PC-9 (cell line): ENCODE measurements around the gene PRR15. TPM values are rescaled to one million over a fixed set of nuclear protein-coding genes. Genes with fewer than 3 reads are reported as not detected.

Experiments
- BruUV-seq: library from RNA; stranded (reverse); fragments of 400-500 nt; replicated peaks from 2 replicates; lab custom pipeline; 2021; lab: Mats Ljungman, UMichigan
- CTCF ChIA-PET: fragments of 300-600 bp; sonication (Branson Sonifier 250); formaldehyde crosslinking; loops from one replicate; lab custom pipeline; 2022; ENCODE audit warnings: antibody characterized with exemption; lab: Charles Lee
- POLR2A ChIA-PET: fragments of 300-600 bp; sonication (Branson Sonifier 250); formaldehyde crosslinking; loops from one replicate; lab custom pipeline; 2022; ENCODE audit warnings: antibody characterized with exemption; ENCODE audit not compliant: unreplicated experiment; lab: Charles Lee
- DNase-seq, 2 experiments: peaks; one replicate each; pipeline versions ENCODE4 v3.0.0 to v3.0.0-alpha.2; 2015 to 2022; ENCODE audit warnings: mixed read lengths in 1 of 2
- H2AFZ ChIP-seq: fragments of 200-600 bp; sonication (generic); 2 replicates; pipeline ENCODE4 v1.8.1; 2017; ENCODE audit warnings: antibody characterized with exemption
- H3F3A ChIP-seq: fragments of 200-600 bp; sonication (generic); 2 replicates; pipeline ENCODE4 v1.8.1; 2017; ENCODE audit warnings: antibody characterized with exemption, mild to moderate bottlenecking, low read depth; ENCODE audit not compliant: insufficient read depth
- H3K27ac ChIP-seq: fragments of 200-600 bp; sonication (generic); 2 replicates; pipeline ENCODE4 v1.6.1; 2016; ENCODE audit warnings: mixed run types
- H3K27me3 ChIP-seq: fragments of 200-600 bp; sonication (generic); 2 replicates; pipeline ENCODE4 v1.6.1; 2016; ENCODE audit warnings: low read depth, mixed run types; ENCODE audit not compliant: insufficient read depth
- H3K36me3 ChIP-seq: fragments of 200-600 bp; sonication (generic); 2 replicates; pipeline ENCODE4 v1.6.1; 2016; ENCODE audit warnings: low read depth, mixed run types
- H3K4me1 ChIP-seq: fragments of 200-600 bp; sonication (generic); replicated peaks from 2 replicates; pipeline ENCODE4 v1.6.1; 2016; ENCODE audit warnings: mixed run types; ENCODE audit not compliant: insufficient read depth
- H3K4me2 ChIP-seq: fragments of 200-600 bp; sonication (generic); 2 replicates; pipeline ENCODE4 v1.6.1; 2017; ENCODE audit warnings: mixed run types
- H3K4me3 ChIP-seq: fragments of 200-600 bp; sonication (generic); 2 replicates; pipeline ENCODE4 v1.6.1; 2016; ENCODE audit warnings: mixed run types
- H3K79me2 ChIP-seq: fragments of 200-600 bp; sonication (generic); 2 replicates; pipeline ENCODE4 v1.6.1; 2017; ENCODE audit warnings: low read depth, mixed run types
- H3K9me2 ChIP-seq: fragments of 200-600 bp; sonication (generic); 2 replicates; pipeline ENCODE4 v1.8.1; 2017; ENCODE audit warnings: mild to moderate bottlenecking; ENCODE audit not compliant: insufficient read depth
- H3K9me3 ChIP-seq: fragments of 200-600 bp; sonication (generic); 2 replicates; pipeline ENCODE4 v1.8.1; 2016; ENCODE audit warnings: low read depth; ENCODE audit not compliant: insufficient read depth
- H4K20me1 ChIP-seq: fragments of 200-600 bp; sonication (generic); 2 replicates; pipeline ENCODE4 v1.8.1; 2017; ENCODE audit not compliant: insufficient read depth
- CTCF ChIP-seq: fragments of 200-600 bp; sonication (generic); conservative IDR thresholded peaks from 2 replicates; pipeline ENCODE4 v1.6.1; 2017; ENCODE audit warnings: mixed run types, antibody characterized with exemption, mild to moderate bottlenecking, moderate library complexity
- EZH2 ChIP-seq: fragments of 200-600 bp; sonication (generic); IDR thresholded peaks from 2 replicates; pipeline ENCODE4 v1.8.0; 2017; ENCODE audit warnings: antibody characterized with exemption, low read depth
- intact Hi-C: fragments of 100-400 bp; cut with micrococcal nuclease; formaldehyde crosslinking; loops from one replicate; pipeline ENCODE4 v1.10.0; 2022; ENCODE audit not compliant: unreplicated experiment
- total RNA-seq: library from RNA; stranded (reverse); gene quantifications from 2 replicates; pipeline ENCODE4 v1.2.3, GENCODE V29; 2021

Gene PRR15
- total RNA-seq, 1 experiment from 2014 or later = 64.9 TPM

GRCh38 chr7:29539471-29539870 lies 24.2 kb upstream of the PRR15 start:
- ChIA-PET CTCF (no interaction called here), POLR2A (no interaction called here)
- Histone ChIP-seq H3K4me3 (no peak overlapping the region), H3K27me3 (no peaks in the 10 kb centered on the region), H3K9me3 (peaks cover 8% of the 10 kb centered on the region), H3K36me3 (0 out of 2 replicates have a peak, but pooled peaks cover 4% of the 10 kb centered on the region), H3K79me2 (peaks cover 19% of the 10 kb centered on the region), H3F3A (no peaks in the 10 kb centered on the region), H3K4me1 (peaks cover 10% of the 10 kb centered on the region), H4K20me1 (no peaks in the 10 kb centered on the region), H2AFZ (no peak overlapping the region), H3K27ac (0 out of 2 replicates have a peak overlapping the region, but pooled peaks have one; percentile 13), H3K9me2 (no peaks in the 10 kb centered on the region), H3K4me2 (no peak overlapping the region)
- TF ChIP-seq CTCF (no peak), EZH2 (no peak)
- intact Hi-C loops = no loop called here
- DNase-seq = peak; percentile 23 to 89
- BruUV-seq = no TSS peak

GRCh38 chr7:29547421-29547820 lies 16.2 kb upstream of the PRR15 start:
- no peak overlapping the region for H3K27ac ChIP-seq
- TF ChIP-seq EZH2 = no peak
- no peak for TF ChIP-seq CTCF
- intact Hi-C loops = no loop called here
- H3K9me2 ChIP-seq = no peaks in the 10 kb centered on the region
- peaks cover 15% of the 10 kb centered on the region for H3K9me3 ChIP-seq
- no peak overlapping the region for H3K4me2 ChIP-seq
- H3K36me3 ChIP-seq = peaks cover 25% of the 10 kb centered on the region
- H3F3A ChIP-seq = peaks cover 15% of the 10 kb centered on the region; the same call in 1 of the 2 replicates
- H2AFZ ChIP-seq = no peak overlapping the region
- no peaks in the 10 kb centered on the region for H3K27me3 ChIP-seq
- peak in 1 of 2 experiments; percentile 9 for DNase-seq
- peaks cover 14% of the 10 kb centered on the region for H3K4me1 ChIP-seq
- CTCF ChIA-PET = no interaction called here
- POLR2A ChIA-PET = no interaction called here
- BruUV-seq = no TSS peak
- H3K4me3 ChIP-seq = no peak overlapping the region
- no peaks in the 10 kb centered on the region for H4K20me1 ChIP-seq
- peaks cover 6% of the 10 kb centered on the region; the same call in 1 of the 2 replicates for H3K79me2 ChIP-seq

DNA sequence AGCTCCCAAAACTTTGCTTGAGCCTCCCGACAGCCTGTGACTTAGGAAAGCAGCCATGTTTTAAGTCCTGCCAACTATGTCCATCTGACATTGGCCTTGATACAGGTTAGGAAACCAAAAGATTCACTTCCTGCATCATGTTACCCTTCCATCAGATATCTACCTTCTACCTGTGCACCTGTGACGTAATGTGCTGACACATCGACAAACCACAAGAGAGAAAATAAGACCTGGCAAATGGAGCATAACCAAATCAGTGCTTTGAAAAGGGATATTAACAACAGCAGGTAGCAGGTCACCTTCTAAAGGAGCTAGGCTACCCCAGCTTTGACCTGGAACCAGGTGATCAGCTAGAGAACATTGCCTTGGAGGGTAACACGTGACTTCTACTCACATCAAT lies 14.8 kb upstream of the PRR15 start:
- no peaks in the 10 kb centered on the region for H3K9me2 ChIP-seq
- H3K4me1 ChIP-seq = peaks cover 14% of the 10 kb centered on the region
- no peak overlapping the region for H3K4me2 ChIP-seq
- intact Hi-C loops = no loop called here
- H3K36me3 ChIP-seq = peaks cover 25% of the 10 kb centered on the region
- TF ChIP-seq CTCF = no peak
- TF ChIP-seq EZH2 = no peak
- no peaks in the 10 kb centered on the region for H4K20me1 ChIP-seq
- peaks cover 6% of the 10 kb centered on the region; the same call in 1 of the 2 replicates for H3K79me2 ChIP-seq
- DNase-seq = peak; percentile 35 to 84
- ChIA-PET POLR2A (interaction anchor here (0.6 to 0.9 kb wide), 2 partner anchors 14 to 520 kb away, joined by 5 to 7 read pairs; no protein-coding TSS in a partner anchor), CTCF (no interaction called here)
- no peak overlapping the region for H3K27ac ChIP-seq
- no TSS peak for BruUV-seq
- H3K27me3 ChIP-seq = no peaks in the 10 kb centered on the region
- H3F3A ChIP-seq = peaks cover 15% of the 10 kb centered on the region; the same call in 1 of the 2 replicates
- peaks cover 15% of the 10 kb centered on the region; the same call in 1 of the 2 replicates for H3K9me3 ChIP-seq
- no peak overlapping the region for H2AFZ ChIP-seq
- no peak overlapping the region for H3K4me3 ChIP-seq
